ENCODE results near the gene GCM1. TPM values are rescaled to one million over a fixed set of nuclear protein-coding genes. Genes with fewer than 3 reads are reported as not detected.

The GCM1 gene
- total RNA-seq, 1 experiment from 2014 or later = not detected

- H3K27ac ChIP-seq (ENCODE audit: low read length) = no peak overlapping the region
These were observed 24.4 kb downstream of the GCM1 start for GRCh38 chr6:53124131-53124800.

GRCh38 chr6:53119772-53120409 lies 28.8 kb downstream of the GCM1 start:
- Histone ChIP-seq H3K9me3 (ENCODE audit: low read length) (no peaks in the 10 kb centered on the region), H3K27ac (ENCODE audit: low read length) (no peak overlapping the region), H3K27me3 (ENCODE audit: low read length) (no peaks in the 10 kb centered on the region), H3K9me2 (replicated peaks; ENCODE audit: insufficient read depth, low read length) (no peaks in the 10 kb centered on the region), H3K4me3 (ENCODE audit: low read length) (no peak overlapping the region), H2AFZ (ENCODE audit: low read length) (no peak overlapping the region), H3K79me2 (ENCODE audit: low read length) (no peaks in the 10 kb centered on the region), H3K36me3 (ENCODE audit: insufficient read depth, low read length) (no peaks in the 10 kb centered on the region), H4K20me1 (ENCODE audit: insufficient read depth, low read depth, low read length) (peaks cover 4% of the 10 kb centered on the region; the same call in 1 of the 2 replicates), H3K4me1 (ENCODE audit: low read length) (no peaks in the 10 kb centered on the region), H3K9ac (ENCODE audit: low read length) (no peak overlapping the region), H3K4me2 (ENCODE audit: low read depth, low read length, poor library complexity, severe bottlenecking) (no peak overlapping the region)
- no peak for DNase-seq

More at GRCh38 chr6:53124131-53124800, 24.4 kb downstream of the GCM1 start:
- Histone ChIP-seq H3K4me2 (ENCODE audit: low read depth, low read length, poor library complexity, severe bottlenecking) (no peak overlapping the region), H3K36me3 (ENCODE audit: insufficient read depth, low read length) (no peaks in the 10 kb centered on the region), H3K79me2 (ENCODE audit: low read length) (no peaks in the 10 kb centered on the region), H3K4me3 (ENCODE audit: low read length) (no peak overlapping the region), H3K4me1 (ENCODE audit: low read length) (no peaks in the 10 kb centered on the region), H4K20me1 (ENCODE audit: insufficient read depth, low read depth, low read length) (peaks cover under 1% of the 10 kb centered on the region; the same call in 1 of the 2 replicates), H3K9me3 (ENCODE audit: low read length) (no peaks in the 10 kb centered on the region), H3K9me2 (replicated peaks; ENCODE audit: insufficient read depth, low read length) (no peaks in the 10 kb centered on the region), H3K9ac (ENCODE audit: low read length) (no peak overlapping the region), H3K27me3 (ENCODE audit: low read length) (no peaks in the 10 kb centered on the region), H2AFZ (ENCODE audit: low read length) (no peak overlapping the region)
- DNase-seq = no peak

- Histone ChIP-seq H3K4me1 (ENCODE audit: low read length) (no peaks in the 10 kb centered on the region), H3K4me3 (ENCODE audit: low read length) (no peak overlapping the region), H3K9ac (ENCODE audit: low read length) (no peak overlapping the region), H3K36me3 (ENCODE audit: insufficient read depth, low read length) (no peaks in the 10 kb centered on the region), H3K27me3 (ENCODE audit: low read length) (no peaks in the 10 kb centered on the region), H4K20me1 (ENCODE audit: insufficient read depth, low read depth, low read length) (peaks cover 4% of the 10 kb centered on the region; the same call in 1 of the 2 replicates), H3K4me2 (ENCODE audit: low read depth, low read length, poor library complexity, severe bottlenecking) (no peak overlapping the region), H3K27ac (ENCODE audit: low read length) (no peak overlapping the region), H3K79me2 (ENCODE audit: low read length) (no peaks in the 10 kb centered on the region), H3K9me3 (ENCODE audit: low read length) (no peaks in the 10 kb centered on the region), H2AFZ (ENCODE audit: low read length) (no peak overlapping the region), H3K9me2 (replicated peaks; ENCODE audit: insufficient read depth, low read length) (no peaks in the 10 kb centered on the region)
- no peak for DNase-seq
These were observed 29.3 kb downstream of the GCM1 start for GRCh38 chr6:53119349-53119748.

GRCh38 chr6:53115741-53116140 lies 32.9 kb downstream of the GCM1 start:
- Histone ChIP-seq H3K27ac (ENCODE audit: low read length) (no peak overlapping the region), H3K36me3 (ENCODE audit: insufficient read depth, low read length) (no peaks in the 10 kb centered on the region), H3K79me2 (ENCODE audit: low read length) (no peaks in the 10 kb centered on the region), H2AFZ (ENCODE audit: low read length) (no peak overlapping the region), H3K9me2 (replicated peaks; ENCODE audit: insufficient read depth, low read length) (no peaks in the 10 kb centered on the region), H3K27me3 (ENCODE audit: low read length) (no peaks in the 10 kb centered on the region), H3K4me1 (ENCODE audit: low read length) (peaks cover 5% of the 10 kb centered on the region; the same call in 1 of the 2 replicates), H3K4me2 (ENCODE audit: low read depth, low read length, poor library complexity, severe bottlenecking) (no peak overlapping the region), H4K20me1 (ENCODE audit: insufficient read depth, low read depth, low read length) (peaks cover 4% of the 10 kb centered on the region; the same call in 1 of the 2 replicates), H3K9ac (ENCODE audit: low read length) (no peak overlapping the region), H3K4me3 (ENCODE audit: low read length) (no peak overlapping the region), H3K9me3 (ENCODE audit: low read length) (no peaks in the 10 kb centered on the region)
- no peak for DNase-seq

- Histone ChIP-seq H3K9me2 (replicated peaks; ENCODE audit: insufficient read depth, low read length) (no peaks in the 10 kb centered on the region), H2AFZ (ENCODE audit: low read length) (no peak overlapping the region), H3K36me3 (ENCODE audit: insufficient read depth, low read length) (no peaks in the 10 kb centered on the region), H3K9ac (ENCODE audit: low read length) (no peak overlapping the region), H3K79me2 (ENCODE audit: low read length) (no peaks in the 10 kb centered on the region), H3K27me3 (ENCODE audit: low read length) (no peaks in the 10 kb centered on the region), H4K20me1 (ENCODE audit: insufficient read depth, low read depth, low read length) (peaks cover 4% of the 10 kb centered on the region; the same call in 1 of the 2 replicates), H3K4me1 (ENCODE audit: low read length) (peaks cover 5% of the 10 kb centered on the region; the same call in 1 of the 2 replicates), H3K27ac (ENCODE audit: low read length) (no peak overlapping the region), H3K9me3 (ENCODE audit: low read length) (no peaks in the 10 kb centered on the region), H3K4me2 (ENCODE audit: low read depth, low read length, poor library complexity, severe bottlenecking) (no peak overlapping the region), H3K4me3 (ENCODE audit: low read length) (no peak overlapping the region)
- DNase-seq = no peak
These were observed 33.5 kb downstream of the GCM1 start for GRCh38 chr6:53115113-53115512.

GRCh38 chr6:53113742-53114141 lies 34.9 kb downstream of the GCM1 start:
- Histone ChIP-seq H3K36me3 (ENCODE audit: insufficient read depth, low read length) (no peaks in the 10 kb centered on the region), H4K20me1 (ENCODE audit: insufficient read depth, low read depth, low read length) (no peaks in the 10 kb centered on the region), H3K79me2 (ENCODE audit: low read length) (no peaks in the 10 kb centered on the region), H3K9ac (ENCODE audit: low read length) (no peak overlapping the region), H3K9me2 (replicated peaks; ENCODE audit: insufficient read depth, low read length) (no peaks in the 10 kb centered on the region), H3K4me3 (ENCODE audit: low read length) (no peak overlapping the region), H3K9me3 (ENCODE audit: low read length) (no peaks in the 10 kb centered on the region), H3K27me3 (ENCODE audit: low read length) (no peaks in the 10 kb centered on the region), H3K4me1 (ENCODE audit: low read length) (peaks cover 5% of the 10 kb centered on the region; the same call in 1 of the 2 replicates), H2AFZ (ENCODE audit: low read length) (no peak overlapping the region), H3K4me2 (ENCODE audit: low read depth, low read length, poor library complexity, severe bottlenecking) (no peak overlapping the region), H3K27ac (ENCODE audit: low read length) (no peak overlapping the region)
- DNase-seq = no peak

GRCh38 chr6:53112871-53113270 lies 35.8 kb downstream of the GCM1 start:
- H3K27ac ChIP-seq (ENCODE audit: low read length) = no peak overlapping the region
- no peaks in the 10 kb centered on the region for H3K9me3 ChIP-seq (ENCODE audit: low read length)
- H3K9me2 ChIP-seq (replicated peaks; ENCODE audit: insufficient read depth, low read length) = no peaks in the 10 kb centered on the region
- H3K4me2 ChIP-seq (ENCODE audit: low read depth, low read length, poor library complexity, severe bottlenecking) = no peak overlapping the region
- peaks cover 5% of the 10 kb centered on the region; the same call in 1 of the 2 replicates for H3K4me1 ChIP-seq (ENCODE audit: low read length)
- no peak for DNase-seq
- no peak overlapping the region for H2AFZ ChIP-seq (ENCODE audit: low read length)
- H3K27me3 ChIP-seq (ENCODE audit: low read length) = no peaks in the 10 kb centered on the region
- H3K4me3 ChIP-seq (ENCODE audit: low read length) = no peak overlapping the region
- no peaks in the 10 kb centered on the region for H3K36me3 ChIP-seq (ENCODE audit: insufficient read depth, low read length)
- no peaks in the 10 kb centered on the region for H3K79me2 ChIP-seq (ENCODE audit: low read length)
- H3K9ac ChIP-seq (ENCODE audit: low read length) = no peak overlapping the region
- H4K20me1 ChIP-seq (ENCODE audit: insufficient read depth, low read depth, low read length) = no peaks in the 10 kb centered on the region

- H3K27me3 ChIP-seq (ENCODE audit: low read length) = no peaks in the 10 kb centered on the region
- H2AFZ ChIP-seq (ENCODE audit: low read length) = no peak overlapping the region
- H3K9me3 ChIP-seq (ENCODE audit: low read length) = no peaks in the 10 kb centered on the region
- H3K9ac ChIP-seq (ENCODE audit: low read length) = no peak overlapping the region
- H3K4me2 ChIP-seq (ENCODE audit: low read depth, low read length, poor library complexity, severe bottlenecking) = no peak overlapping the region
- no peaks in the 10 kb centered on the region for H3K79me2 ChIP-seq (ENCODE audit: low read length)
- peaks cover 5% of the 10 kb centered on the region; the same call in 1 of the 2 replicates for H3K4me1 ChIP-seq (ENCODE audit: low read length)
- no peak overlapping the region for H3K27ac ChIP-seq (ENCODE audit: low read length)
- H3K36me3 ChIP-seq (ENCODE audit: insufficient read depth, low read length) = no peaks in the 10 kb centered on the region
- no peaks in the 10 kb centered on the region for H4K20me1 ChIP-seq (ENCODE audit: insufficient read depth, low read depth, low read length)
- no peak for DNase-seq
- H3K4me3 ChIP-seq (ENCODE audit: low read length) = no peak overlapping the region
- H3K9me2 ChIP-seq (replicated peaks; ENCODE audit: insufficient read depth, low read length) = no peaks in the 10 kb centered on the region
These were observed 36.2 kb downstream of the GCM1 start for GRCh38 chr6:53112404-53112803.

All from Karpas-422 (cell line).